Hepatocyte (in vitro differentiated cells): ENCODE data around the gene MRPL44.

Experiments
- CTCF ChIP-seq: fragments of 200-600 bp; sonication (generic); IDR thresholded peaks from 2 replicates; pipeline ENCODE4 v1.5.1; 2016; ENCODE audit warnings: antibody characterized with exemption, mild to moderate bottlenecking; ENCODE audit not compliant: poor library complexity
- EZH2 ChIP-seq: fragments of 200-600 bp; sonication (generic); IDR thresholded peaks from 2 replicates; pipeline ENCODE4 v1.6.1; 2016; ENCODE audit warnings: antibody characterized with exemption, mild to moderate bottlenecking, borderline replicate concordance
- EZH2phosphoT487 ChIP-seq: fragments of 200-600 bp; sonication (generic); IDR thresholded peaks from one replicate; pipeline ENCODE4 v1.6.1; 2018; ENCODE audit warnings: antibody characterized with exemption, mild to moderate bottlenecking, low read depth, moderate library complexity; ENCODE audit not compliant: unreplicated experiment, severe bottlenecking

GRCh38 chr2:223915071-223915470 lies 42.2 kb upstream of the MRPL44 start:
- TF ChIP-seq CTCF (no peak), EZH2 (no peak), EZH2phosphoT487 (no peak)
